SK-N-SH (cell line): ENCODE data around the gene SFTPB.

Experiments used
- CTCF ChIP-seq: fragments of 200-600 bp; sonication (generic); IDR thresholded peaks from 2 replicates; pipeline ENCODE4 v1.6.1; 2017; ENCODE audit warnings: antibody characterized with exemption, mild to moderate bottlenecking, moderate library complexity
- FOXM1 ChIP-seq: IDR thresholded peaks from 2 replicates; pipeline ENCODE4 v1.4.0; 2012; ENCODE audit warnings: low read depth, mild to moderate bottlenecking
- JUND ChIP-seq: IDR thresholded peaks from 2 replicates; pipeline ENCODE4 v1.4.0; 2012
- NRF1 ChIP-seq: IDR thresholded peaks from 2 replicates; pipeline ENCODE4 v1.6.1; 2012; ENCODE audit warnings: low read depth, mild to moderate bottlenecking, low read length
- POLR2AphosphoS5 ChIP-seq: IDR thresholded peaks from 2 replicates; pipeline ENCODE4 v1.6.1; 2012; ENCODE audit warnings: low read depth, low read length
- REST ChIP-seq: IDR thresholded peaks from 2 replicates; pipeline ENCODE4 v1.6.1; 2012; ENCODE audit warnings: mild to moderate bottlenecking, low read depth, low read length, moderate library complexity
- RFX5 ChIP-seq: IDR thresholded peaks from 2 replicates; pipeline ENCODE4 v1.6.1; 2012; ENCODE audit warnings: mild to moderate bottlenecking, improper control_type of control experiment, low read length

- no peak for TF ChIP-seq CTCF
- no peak for TF ChIP-seq FOXM1
- no peak for TF ChIP-seq JUND
- TF ChIP-seq RFX5 = no peak
- no peak for TF ChIP-seq NRF1
- TF ChIP-seq REST = no peak
- no peak for TF ChIP-seq POLR2AphosphoS5
Measured at GRCh38 chr2:85712849-85713612, 45.0 kb upstream of the SFTPB start.
